PC-3 (cell line): ENCODE data around the gene PTDSS2.

Source experiments
- EZH2 ChIP-seq: fragments of 300-600 bp; sonication (generic); IDR thresholded peaks from one replicate; pipeline ENCODE4 v1.6.1; 2017; ENCODE audit warnings: antibody characterized with exemption, mild to moderate bottlenecking, low read length; ENCODE audit not compliant: unreplicated experiment
- EZH2phosphoT487 ChIP-seq: fragments of 300-600 bp; sonication (generic); IDR thresholded peaks from 2 replicates; pipeline ENCODE4 v1.6.1; 2018; ENCODE audit warnings: mild to moderate bottlenecking, antibody characterized with exemption, low read length, borderline replicate concordance
- TF ChIP-seq, protein P1 (sequence below): fragments of 300-600 bp; sonication (generic); conservative IDR thresholded peaks from 2 replicates; pipeline ENCODE4 v1.5.1; 2017; ENCODE audit warnings: antibody characterized with exemption, low read depth, mild to moderate bottlenecking, low read length

DNA sequence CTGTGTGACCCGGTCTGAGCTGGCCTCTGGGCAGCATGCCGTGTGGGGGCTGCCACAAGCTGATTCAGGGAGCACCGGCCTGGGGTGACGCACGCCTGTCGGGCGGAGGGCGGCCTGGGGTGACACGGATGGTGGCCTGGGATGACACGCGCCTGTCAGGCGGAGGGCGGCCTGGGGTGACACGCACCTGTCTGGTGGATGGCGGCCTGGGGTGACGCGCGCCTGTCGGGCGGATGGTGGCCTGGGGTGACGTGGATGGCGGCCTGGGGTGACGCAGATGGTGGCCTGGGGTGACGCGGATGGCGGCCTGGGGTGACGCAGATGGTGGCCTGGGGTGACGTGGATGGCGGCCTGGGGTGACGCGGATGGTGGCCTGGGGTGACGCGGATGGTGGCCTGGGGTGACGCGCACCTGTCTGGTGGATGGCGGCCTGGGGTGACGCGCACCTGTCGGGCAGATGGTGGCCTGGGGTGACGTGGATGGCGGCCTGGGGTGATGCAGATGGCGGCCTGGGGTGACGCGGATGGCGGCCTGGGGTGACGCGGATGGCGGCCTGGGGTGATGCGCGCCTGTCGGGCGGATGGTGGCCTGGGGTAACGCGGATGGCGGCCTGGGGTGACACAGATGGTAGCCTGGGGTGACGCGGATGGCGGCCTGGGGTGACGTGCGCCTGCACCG lies 21.5 kb downstream of the PTDSS2 start:
- TF ChIP-seq EZH2, result no peak
- TF ChIP-seq, protein P1, sequence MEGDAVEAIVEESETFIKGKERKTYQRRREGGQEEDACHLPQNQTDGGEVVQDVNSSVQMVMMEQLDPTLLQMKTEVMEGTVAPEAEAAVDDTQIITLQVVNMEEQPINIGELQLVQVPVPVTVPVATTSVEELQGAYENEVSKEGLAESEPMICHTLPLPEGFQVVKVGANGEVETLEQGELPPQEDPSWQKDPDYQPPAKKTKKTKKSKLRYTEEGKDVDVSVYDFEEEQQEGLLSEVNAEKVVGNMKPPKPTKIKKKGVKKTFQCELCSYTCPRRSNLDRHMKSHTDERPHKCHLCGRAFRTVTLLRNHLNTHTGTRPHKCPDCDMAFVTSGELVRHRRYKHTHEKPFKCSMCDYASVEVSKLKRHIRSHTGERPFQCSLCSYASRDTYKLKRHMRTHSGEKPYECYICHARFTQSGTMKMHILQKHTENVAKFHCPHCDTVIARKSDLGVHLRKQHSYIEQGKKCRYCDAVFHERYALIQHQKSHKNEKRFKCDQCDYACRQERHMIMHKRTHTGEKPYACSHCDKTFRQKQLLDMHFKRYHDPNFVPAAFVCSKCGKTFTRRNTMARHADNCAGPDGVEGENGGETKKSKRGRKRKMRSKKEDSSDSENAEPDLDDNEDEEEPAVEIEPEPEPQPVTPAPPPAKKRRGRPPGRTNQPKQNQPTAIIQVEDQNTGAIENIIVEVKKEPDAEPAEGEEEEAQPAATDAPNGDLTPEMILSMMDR, result no peak
- no peak for TF ChIP-seq EZH2phosphoT487
